GM19395 (cell line): ENCODE measurements around the gene MICAL3.
A peak's percentile ranks its signal among the peaks of the same experiment; 100 is the strongest.

Experiments used
- ATAC-seq: cut with Tn5 transposase; IDR thresholded peaks from one replicate; pipeline ENCODE4 v1.9.1; 2021; ENCODE audit warnings: mild to moderate bottlenecking, moderate library complexity; ENCODE audit not compliant: unreplicated experiment

Gene MICAL3

DNA sequence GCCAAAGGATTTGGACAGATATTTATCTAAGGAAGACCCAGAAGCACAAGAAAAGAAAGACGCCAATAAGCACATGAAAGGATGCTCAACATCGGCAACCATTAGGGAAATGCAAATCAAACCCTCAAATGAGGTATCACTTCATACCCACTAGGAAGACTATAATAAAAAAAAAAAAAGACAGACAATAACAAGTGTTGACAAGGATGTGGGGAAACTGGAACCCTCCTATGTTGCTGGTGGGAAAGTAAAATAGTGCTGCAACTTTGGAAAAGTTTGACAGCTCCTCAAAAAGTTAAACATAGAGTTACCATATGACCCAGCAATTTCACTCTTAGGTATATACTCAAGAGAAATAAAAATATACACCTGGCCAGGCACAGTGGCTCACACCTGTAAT is 47.0 kb downstream of the MICAL3 start:
- no peak for ATAC-seq

DNA sequence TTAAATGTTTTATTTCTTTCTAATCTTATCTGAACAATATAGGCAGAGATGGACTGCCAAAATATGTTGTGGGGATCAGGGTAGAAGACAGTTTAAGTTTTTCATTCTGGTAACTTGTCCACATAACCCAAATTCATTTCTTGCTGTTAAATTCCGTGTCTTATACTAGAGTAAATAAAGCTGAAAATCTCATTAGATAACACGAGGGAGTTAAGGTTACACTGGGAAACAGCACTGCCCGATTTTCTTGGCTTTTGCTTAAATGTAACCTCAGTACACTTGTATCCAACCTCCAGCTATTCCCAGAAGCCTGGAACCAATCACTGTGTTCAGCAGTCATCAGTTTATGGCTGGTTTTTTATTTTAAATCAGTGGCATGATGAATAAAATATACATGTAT is 48.2 kb downstream of the MICAL3 start:
- no peak for ATAC-seq

DNA sequence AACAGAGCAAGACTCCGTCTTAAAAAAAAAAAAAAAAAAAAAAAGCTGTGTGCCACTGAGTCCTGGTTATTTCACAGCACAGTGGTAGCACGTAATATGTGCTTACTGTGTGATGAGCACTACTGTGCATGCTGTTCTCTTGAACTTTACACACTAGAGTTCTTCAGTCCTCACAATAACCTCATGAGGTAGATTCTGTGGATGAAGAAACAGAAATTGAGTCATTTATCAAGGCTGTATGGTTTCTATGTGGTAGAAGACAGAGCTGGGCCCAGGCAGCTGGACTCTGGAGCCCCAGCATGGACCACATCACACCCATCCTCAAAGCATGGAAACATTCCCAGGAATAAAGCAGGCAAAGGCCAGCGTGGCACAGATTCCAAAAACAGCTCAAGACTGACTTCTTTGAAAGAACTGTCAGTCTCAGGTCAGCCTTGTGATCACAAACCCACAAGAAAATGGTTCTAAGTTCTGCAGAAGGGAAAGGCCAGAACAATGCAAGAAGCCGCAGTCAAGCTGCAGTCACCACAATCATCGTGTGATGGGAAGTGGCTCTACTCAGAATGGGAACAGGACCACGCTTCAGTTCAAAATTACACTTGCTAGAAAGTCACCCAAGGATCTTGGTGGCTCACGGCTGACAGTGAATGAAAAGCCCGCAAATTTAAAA is 49.5 kb downstream of the MICAL3 start:
- ATAC-seq, result no peak

DNA sequence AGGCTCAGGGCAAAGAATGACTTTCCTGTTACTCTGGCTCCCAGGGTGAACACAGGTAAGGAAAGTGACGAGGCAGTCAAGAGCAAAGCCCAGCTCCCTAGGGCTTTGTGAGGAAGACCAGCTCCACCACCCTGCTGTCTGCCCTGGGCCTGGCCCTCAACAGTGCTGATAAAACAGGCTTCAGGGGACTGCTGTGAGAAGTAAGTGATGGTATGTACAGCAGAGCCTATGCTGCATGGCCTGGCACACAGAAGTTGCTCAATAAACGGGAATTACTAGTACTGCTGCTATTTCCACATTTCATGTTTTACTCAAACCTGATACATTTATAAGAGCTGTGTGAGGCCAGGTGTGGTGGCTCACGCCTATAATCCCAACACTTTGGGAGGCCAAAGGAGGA is 50.3 kb downstream of the MICAL3 start:
- no peak for ATAC-seq

DNA sequence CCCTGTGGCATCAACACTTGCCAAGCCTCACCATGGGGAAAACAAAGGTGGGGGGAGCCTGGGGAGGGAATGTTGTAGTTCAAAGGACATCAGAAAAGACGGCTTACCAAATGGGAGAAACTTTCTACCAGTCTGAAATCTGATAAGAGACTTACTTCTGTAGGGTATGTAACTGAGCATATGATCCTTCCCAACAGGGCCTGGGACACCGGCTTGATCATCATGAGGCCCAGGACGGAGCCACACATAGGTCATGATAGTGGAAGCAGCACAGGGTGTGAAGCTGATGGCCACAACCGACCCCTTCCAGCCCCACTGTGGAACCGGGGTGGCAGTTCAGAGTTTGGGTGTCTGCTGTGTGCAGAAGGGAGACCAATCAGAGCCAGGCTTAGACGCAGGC is 51.1 kb downstream of the MICAL3 start:
- ATAC-seq, result no peak

DNA sequence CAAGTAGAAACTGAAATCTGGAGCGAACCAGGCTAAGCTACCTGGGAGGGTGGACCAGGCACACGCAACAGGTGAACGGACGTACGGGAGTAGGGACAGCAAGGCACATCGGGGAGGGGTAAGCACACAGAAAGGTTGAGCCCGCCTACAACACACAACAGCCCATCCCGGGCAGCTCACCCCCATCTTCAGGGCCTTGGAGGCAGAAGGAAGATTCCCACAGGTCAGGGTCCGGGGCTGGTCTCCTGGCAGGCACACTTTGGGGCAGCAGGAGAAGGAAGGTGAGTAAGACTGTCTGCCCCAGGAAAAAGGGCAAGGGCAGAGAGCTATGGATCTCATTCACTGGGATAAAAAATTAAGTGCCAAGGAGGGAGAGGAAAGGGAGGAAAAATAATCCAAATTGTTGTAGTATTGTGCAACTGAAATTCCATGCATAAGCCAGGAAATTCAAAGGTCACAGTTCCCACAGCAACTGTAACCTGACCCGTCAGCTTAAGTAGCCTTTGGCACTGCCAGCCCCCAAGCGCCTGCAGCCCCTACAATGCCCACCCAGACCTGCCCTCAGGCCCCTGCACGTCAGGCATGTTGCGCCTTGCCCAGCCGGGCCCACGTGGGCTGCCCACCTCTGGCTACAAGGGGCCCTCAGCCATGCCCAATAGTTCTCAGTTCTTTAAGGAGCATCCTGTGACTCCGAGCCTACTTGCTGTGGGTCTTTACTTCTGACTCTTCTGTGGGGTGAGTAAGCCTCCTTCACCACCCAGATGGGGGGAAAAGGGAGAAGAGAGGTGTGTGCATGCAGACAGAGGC is 51.8 kb downstream of the MICAL3 start:
- ATAC-seq, result no peak

DNA sequence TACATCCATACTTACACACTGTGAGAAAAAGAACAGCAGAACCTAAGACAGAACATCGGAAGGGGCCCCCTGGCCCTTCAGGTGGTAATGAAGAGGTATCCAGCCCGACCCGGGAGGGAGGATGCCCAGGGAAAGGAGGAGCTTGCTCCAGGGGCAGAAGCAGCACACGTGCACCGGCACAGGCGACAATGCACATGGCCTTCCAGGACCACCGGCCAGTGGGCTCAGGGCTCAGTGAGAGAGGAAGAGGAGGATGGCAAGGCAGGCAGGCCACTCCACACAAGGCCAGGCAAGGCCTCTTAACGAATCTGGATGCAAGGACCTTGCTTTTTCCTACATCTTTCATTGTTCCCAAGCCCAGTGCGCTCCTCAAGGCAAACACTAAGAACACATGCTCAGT is 52.6 kb downstream of the MICAL3 start:
- ATAC-seq, result no peak

DNA sequence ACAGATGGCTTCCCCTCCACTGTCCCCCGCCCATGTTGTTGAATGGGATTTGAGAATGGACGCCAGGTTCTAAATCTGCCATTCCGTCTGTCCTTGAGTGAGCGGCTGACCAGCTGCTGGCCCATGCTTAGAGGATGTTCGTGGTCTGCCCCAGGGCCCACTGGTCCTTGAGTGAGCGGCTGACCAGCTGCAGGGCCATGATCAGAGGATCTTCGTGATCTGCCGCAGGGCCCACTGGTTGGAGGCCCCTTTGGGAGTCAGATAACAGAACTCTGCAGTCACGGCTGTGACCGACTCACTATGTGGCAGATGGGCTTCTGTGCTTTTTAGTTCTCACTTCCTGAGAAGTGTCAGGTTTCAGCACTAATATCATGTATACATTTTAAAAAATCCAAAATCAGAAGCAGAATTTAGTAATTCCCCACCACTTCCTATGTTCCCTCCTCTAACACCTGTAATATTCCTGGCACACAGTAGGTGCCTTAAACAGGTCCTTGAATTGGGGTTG is 54.1 kb downstream of the MICAL3 start:
- no peak for ATAC-seq

DNA sequence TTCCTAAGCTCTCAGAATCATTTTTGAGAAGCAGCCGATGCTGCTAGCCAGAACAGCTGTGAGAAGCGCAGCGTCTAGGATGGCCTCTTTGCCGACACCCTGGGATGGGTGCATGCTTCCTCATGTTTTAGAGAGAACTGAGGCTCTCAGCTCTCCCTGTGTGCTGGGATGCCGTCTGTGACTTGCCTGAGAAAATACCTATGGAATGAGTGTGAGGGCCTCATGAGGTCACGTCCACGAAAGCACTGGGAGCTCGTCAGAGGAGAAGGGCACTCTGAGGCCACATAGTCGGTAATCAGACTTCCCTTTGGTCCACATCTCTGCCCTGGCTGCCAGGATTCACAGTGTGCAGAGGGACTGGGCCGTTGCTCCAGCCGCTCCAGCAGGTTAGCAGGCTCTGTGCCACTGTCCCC is 54.7 kb downstream of the MICAL3 start:
- ATAC-seq, result no peak

DNA sequence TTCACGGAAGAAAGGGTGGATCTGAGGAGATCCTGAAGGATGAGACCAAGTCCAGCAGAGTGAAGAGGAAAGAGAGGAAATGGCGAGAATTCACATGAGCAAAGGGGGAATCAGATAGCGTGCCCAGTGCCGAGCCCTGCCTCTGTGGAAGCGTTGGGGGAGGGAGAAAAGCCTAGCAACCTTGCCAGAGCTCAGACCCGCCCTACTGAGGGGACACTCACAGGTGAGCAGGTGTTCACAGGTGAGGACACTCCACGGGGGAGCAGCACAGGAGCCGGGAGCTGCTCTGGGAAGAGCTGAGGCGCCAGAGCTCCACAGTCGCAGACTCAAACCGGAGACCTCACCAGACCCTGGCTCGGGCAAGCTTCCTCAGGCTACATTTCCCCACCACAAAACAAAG is 56.2 kb downstream of the MICAL3 start:
- ATAC-seq, result no peak

DNA sequence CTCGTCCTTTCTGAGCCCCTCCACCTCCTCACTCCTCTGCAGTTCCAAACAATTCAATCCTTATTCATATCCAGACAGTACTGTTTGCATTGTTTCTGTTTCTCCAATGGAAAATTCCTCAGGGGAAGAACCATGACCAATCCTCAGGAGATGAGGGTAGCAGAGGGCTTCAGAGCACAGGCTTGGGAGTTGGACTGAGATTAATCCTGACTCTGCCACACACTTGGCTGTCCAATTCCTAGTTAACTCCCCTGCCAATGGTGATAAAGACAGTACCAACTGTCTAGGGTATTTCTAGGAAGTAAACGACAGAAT is 58.0 kb downstream of the MICAL3 start:
- ATAC-seq, result no peak

DNA sequence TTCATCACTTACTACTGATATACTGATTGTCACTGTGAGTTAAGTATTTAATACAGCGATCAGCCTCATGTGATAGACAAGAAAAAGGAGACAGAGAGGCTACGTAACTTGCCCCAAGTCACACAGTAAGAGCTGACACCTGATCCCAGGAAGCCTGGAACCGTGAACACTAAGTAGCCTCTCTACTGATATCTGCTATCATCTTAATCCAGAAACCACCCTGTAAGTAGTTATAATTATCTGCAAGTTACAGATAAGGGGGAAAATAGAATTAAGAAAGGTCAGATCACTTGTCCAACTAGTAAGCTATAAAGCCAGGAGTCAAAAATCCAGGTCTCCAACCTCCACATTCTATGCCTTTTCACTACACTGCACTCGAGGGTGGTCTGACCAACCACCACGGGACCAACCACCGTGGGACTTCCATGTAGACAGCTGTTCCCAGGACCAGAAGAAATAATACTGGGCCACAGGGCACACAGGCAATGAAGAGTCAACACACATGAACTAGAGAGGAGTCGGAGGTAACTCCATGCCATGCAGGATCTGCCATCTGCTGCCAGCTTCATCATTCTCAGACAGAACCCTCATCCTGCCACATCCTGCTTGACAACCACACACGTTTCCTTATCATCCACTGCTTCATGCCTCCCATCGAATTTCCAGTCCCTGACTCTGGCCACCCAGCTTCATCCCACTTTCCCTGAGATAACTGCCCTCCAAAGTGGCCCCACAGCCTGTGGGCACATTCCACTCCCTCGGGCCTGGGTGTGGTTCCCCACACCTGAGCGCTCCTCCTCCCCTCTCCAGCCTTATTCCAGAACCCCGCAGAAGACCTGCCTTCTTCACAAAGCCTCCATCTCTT is 58.6 kb downstream of the MICAL3 start:
- no peak for ATAC-seq

DNA sequence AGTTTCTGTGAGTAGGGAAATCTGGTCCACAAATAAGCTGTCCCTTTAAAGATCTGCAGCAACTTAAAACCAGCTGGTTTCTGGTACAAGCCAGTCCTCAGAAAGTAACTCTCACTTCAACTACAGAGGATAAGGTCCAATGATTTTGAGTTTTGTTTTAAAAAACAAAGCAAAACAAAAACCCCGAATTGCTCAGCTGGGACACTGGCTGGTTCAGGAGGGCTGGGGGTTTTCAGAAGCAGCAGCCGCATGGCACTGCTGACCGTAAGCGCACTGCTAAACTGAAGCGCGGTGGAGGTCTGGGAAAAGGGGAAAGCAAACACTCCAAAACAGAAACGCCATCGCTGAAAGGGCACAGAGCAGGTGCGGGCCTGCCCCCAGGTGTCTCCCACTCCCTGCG is 59.7 kb downstream of the MICAL3 start:
- ATAC-seq, result peak; percentile 88

DNA sequence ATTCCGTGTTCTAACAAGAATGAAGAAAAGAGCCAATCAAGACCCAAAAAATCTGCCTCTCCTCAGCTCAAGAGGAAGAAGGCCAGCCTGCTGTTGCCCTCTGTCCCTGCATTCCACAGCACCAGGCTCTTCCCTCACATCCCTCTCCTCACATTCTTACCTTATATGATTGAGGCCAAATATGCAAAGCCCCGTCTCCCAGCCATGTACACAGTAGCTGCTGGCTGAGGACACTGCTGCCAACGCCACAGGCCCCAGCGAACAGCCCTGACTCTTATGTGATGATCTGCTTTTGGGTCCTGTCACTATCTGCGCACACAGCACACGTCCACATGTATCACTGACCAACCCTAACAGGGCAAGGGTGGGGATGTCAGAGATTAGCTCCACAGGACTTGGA is 60.2 kb downstream of the MICAL3 start:
- ATAC-seq, result peak; percentile 34

DNA sequence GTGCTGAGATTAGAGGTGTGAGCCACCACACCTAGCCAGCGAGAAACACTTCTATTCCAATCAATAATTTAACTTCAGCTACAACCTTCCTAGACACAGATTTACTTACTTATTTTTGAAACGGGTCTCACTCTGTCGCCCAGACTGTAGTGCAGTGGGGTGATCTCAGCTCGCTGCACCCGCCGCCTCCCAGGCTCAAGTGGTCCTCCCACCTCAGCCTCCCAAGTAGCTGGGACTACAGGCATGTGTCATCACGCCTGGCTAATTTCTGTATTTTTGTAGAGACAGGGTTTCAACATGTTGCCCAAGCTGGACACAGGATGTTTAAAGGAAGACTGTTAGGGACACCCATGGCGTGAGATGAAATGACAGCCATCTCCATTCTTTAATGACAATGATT is 61.3 kb downstream of the MICAL3 start:
- no peak for ATAC-seq

DNA sequence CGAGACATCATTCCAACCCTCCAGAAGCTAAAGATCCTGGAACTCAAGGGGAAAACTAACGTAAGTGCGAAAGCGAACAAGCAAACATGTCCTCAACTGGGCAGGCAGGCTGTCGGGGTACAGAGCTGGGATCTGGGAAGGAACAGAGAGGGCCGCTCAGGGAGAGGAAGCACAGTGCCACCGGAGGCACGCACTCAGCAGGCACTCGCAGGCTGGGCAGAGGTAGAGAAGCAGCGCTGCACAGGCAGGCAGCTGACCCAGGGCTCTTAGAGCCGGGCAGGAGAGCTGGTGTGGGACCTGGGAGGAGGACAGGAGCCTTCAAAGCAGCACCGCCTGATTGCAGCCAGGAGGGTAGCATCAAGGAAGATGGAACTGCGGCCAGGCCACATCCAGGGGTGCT is 62.2 kb downstream of the MICAL3 start:
- no peak for ATAC-seq

DNA sequence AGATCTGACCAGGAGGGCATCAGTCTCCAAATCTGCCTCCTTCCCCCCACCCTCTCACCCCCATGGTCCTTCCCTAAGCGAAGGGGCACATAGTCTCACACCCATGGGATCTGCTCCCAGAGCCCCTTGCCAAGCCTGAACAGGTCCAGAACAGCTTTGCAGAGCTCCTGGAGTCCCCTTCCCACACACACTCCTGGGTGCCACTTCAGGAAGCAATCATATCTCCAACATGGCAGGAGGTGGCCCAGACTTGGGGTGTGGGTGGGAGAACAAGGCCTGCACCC is 63.0 kb downstream of the MICAL3 start:
- no peak for ATAC-seq

DNA sequence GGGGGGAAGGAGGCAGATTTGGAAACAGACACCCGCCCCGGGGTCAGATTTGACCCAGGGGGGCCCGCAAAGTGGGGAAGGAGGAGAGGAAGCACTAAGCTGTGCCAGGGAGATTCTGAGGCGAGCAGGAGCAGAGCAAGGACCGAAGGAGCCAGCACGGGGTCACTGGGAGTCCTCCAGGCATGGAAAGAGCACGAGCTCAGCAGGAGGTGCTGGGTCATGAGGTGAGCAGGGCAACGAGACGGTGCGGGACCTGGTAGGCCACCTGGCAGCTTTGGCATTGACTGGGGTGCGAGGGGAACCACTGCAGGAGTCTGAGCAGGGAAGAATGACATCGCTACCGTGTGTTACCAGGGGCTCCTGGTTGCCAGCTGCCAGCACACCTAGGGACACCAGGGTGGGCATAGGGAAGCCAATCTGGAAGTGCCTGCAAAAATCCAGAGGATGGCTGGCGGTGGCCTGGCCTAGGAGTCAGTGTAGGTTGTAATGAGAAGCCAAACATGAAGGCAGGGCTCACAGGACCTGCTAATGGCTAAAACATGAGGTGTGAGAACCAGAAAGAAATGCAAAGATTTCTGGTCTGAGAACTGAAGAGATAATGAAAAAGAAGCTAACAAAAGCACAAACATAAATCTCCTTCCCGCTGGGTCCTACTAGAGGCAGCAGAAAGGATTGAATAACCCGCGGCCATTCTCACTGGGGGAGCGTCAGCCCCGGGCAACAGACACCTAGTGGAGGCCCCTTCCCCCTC is 63.5 kb downstream of the MICAL3 start:
- ATAC-seq, result no peak

DNA sequence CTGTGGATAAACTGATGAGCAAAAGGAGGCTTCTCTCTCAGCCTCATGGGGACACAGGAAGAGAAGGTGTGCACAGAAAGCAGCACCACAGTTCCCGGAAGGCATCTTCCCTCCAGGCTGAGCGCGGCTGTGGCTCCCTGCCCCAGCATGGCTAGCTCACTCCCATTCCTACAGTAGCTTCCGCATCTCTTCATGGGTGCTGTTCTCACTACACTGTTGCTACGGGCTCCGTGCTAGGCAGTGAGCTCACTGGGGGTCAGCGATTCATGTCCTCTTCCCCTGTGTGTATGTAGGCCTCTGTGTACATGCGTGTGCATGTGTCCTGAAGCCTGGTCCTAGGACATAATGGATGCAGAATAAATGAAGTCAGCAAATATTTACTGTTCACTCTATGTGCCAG is 64.3 kb downstream of the MICAL3 start:
- ATAC-seq, result no peak

DNA sequence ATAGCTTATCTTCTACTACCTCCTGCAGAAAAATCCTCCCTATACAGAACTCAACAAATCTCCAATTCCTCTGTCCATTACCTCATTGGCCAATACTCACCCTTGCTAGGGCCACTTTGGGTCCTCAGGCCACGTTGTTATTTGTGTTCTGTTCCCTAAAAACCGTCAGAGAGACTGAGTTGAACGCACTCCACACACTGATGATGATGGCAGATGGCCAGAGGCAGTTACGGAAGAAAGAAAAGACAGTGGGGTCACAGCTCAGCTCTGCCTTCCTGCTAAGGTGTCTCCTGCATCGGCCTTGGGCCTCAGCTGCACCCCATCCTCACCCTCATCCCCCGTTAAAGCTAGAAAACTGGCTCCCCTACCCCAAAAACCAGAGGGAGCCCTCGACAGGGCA is 66.2 kb downstream of the MICAL3 start:
- ATAC-seq, result no peak

DNA sequence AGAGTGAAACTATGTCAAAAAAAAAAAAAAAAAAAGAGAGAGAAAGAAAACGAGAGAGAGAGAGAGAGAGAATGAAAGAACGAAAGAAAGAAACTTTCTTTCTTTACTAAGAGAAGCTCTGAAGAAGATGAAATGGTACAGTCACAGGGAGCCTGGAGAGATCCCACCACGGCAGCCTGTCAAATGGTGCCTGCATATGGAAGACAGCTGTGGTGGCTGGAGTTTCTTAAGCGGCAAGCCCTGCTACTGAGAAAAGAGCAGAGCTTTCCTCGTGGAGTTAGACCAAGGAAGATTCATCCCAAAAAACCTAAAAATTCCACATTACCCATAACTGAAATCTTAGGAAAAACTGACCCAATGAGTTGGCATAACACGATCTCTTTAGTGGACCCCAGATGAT is 66.7 kb downstream of the MICAL3 start:
- no peak for ATAC-seq
